ENCODE measurements around the gene TSPAN18. TPM values are rescaled to one million over a fixed set of nuclear protein-coding genes. Genes with fewer than 3 reads are reported as not detected.

TSPAN18 gene
- polyA plus RNA-seq, 1 donor from 2014 or later, result 2.1 TPM

DNA sequence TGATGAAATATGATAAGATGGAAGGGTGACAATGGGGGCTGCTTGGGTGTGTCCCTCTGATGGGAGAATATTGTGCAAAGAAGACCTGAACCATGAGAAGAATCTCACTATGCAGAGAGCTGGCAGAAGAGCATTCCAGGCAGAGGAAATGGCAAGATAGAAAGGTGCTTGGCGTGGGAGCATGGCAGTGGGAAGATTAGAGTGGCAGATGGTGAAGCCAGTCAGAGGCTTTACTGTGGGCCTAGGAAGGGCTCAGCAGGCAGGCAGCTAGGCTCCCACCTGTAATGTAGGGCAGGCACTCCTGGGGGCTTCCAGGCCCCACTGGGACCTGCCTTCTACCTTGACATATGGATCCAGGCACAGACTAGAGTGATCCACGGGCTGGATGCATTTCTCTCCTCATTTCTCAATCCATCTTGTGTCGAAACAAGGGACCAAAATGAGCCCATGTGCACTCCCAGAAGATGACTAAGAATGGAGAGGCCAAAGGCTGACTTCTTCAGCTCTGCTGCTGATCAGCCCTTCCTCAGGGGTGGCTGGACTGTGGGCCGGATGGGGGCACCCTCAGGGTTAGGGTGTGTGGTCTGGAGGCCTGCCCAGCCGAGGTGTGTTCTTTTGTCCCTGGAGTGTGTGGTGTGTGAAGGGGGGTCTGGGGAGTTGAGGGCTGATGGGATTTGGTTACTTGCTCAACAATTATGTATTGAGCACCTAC, 88.3 kb downstream of the TSPAN18 start:
- no peaks in the 10 kb centered on the region for H3K27me3 Mint-ChIP-seq
- peaks cover 2% of the 10 kb centered on the region for H3K36me3 Mint-ChIP-seq
- no peaks in the 10 kb centered on the region for H3K4me1 Mint-ChIP-seq
- no peak overlapping the region for H3K4me3 Mint-ChIP-seq
- H3K27ac Mint-ChIP-seq, result no peak overlapping the region
- H3K9me3 Mint-ChIP-seq, result peaks cover 0 to 3% (median 0%) of the 10 kb centered on the region in 3 donors

GRCh38 chr11:44815917-44816456, 89.2 kb downstream of the TSPAN18 start:
- peaks cover 0 to 3% (median 0%) of the 10 kb centered on the region in 3 donors for H3K9me3 Mint-ChIP-seq
- no peaks in the 10 kb centered on the region for H3K27me3 Mint-ChIP-seq
- no peak overlapping the region for H3K27ac Mint-ChIP-seq
- H3K4me1 Mint-ChIP-seq, result no peaks in the 10 kb centered on the region
- no peak overlapping the region for H3K4me3 Mint-ChIP-seq
- H3K36me3 Mint-ChIP-seq, result peaks cover 2% of the 10 kb centered on the region

GRCh38 chr11:44816761-44817160, 90.0 kb downstream of the TSPAN18 start:
- Mint-ChIP-seq H3K4me1 (no peaks in the 10 kb centered on the region), H3K27ac (no peak overlapping the region), H3K36me3 (peaks cover 2% of the 10 kb centered on the region), H3K27me3 (no peaks in the 10 kb centered on the region), H3K9me3 (peaks cover 0 to 3% (median 0%) of the 10 kb centered on the region in 3 donors), H3K4me3 (no peak overlapping the region)

DNA sequence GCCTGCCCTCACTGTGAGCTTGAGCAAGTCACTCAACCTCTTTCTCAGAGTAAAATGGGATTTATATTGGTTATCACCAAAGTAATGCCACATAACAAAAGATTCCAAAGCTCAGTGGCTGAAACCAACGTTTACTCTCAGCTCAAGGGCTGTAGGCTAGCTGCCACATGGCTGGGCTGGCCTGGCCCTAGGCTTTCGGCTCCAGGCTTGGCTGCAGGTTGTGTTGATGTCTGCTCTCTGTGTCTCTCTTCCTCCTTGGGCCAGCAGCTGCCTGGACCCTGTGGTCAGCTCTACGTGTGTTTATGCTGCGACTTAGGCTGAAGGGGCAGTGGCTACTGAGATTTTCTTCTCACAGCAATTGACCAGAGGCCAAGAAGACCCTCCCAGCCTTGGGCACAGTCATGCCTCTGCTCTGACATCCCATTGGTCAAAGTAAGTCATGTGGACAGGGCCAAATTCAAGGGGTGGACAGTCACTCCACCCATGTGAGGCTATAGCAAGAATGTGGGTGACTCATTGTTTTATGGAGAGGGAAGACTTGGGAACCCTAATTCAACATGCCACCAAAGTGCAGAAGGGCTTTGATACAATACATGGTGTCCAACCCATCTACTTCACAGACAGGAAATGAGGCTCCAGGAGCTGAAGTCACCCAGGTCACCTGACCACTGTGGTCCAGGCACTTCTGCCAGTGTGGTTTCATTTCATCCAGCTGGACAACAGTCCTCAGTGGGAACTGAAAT, 90.6 kb downstream of the TSPAN18 start:
- Mint-ChIP-seq H3K27ac (no peak overlapping the region), H3K36me3 (peaks cover 2% of the 10 kb centered on the region), H3K27me3 (no peaks in the 10 kb centered on the region), H3K4me3 (peak overlapping the region in 1 of 4 donors; percentile 27), H3K9me3 (peaks cover 0 to 3% (median 0%) of the 10 kb centered on the region in 3 donors), H3K4me1 (no peaks in the 10 kb centered on the region)

DNA sequence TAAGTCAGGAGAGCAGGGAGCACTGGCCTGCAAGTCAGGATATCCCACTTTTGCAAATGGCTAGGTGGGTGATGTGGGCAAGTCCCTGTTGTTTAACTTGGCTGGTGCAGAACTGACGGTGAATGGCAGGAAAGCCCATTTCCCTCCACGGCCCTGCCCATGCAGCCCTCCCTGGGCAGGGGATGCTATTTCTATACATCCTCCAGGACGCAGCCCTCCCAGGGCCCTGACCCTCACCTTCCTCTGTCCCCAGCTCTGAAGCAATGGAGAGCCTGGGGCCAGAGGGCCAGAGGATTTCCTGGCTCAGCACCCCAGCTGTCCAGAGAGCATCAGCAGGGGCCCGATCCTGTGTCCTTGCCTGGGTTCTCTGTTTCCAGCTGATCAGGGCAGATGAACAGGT, 91.3 kb downstream of the TSPAN18 start:
- no peak overlapping the region for H3K4me3 Mint-ChIP-seq
- no peaks in the 10 kb centered on the region for H3K4me1 Mint-ChIP-seq

GRCh38 chr11:44819346-44819745, 92.6 kb downstream of the TSPAN18 start:
- no peaks in the 10 kb centered on the region for H3K4me1 Mint-ChIP-seq
- H3K4me3 Mint-ChIP-seq, result no peak overlapping the region
- no peak overlapping the region for H3K27ac Mint-ChIP-seq
- H3K27me3 Mint-ChIP-seq, result no peaks in the 10 kb centered on the region
- H3K9me3 Mint-ChIP-seq, result peaks cover 0 to 3% (median 0%) of the 10 kb centered on the region in 3 donors
- peaks cover 2% of the 10 kb centered on the region for H3K36me3 Mint-ChIP-seq

More for the DNA sequence above, 91.3 kb downstream of the TSPAN18 start:
- H3K9me3 Mint-ChIP-seq, result peaks cover 0 to 3% (median 0%) of the 10 kb centered on the region in 3 donors
- no peak overlapping the region for H3K27ac Mint-ChIP-seq
- no peaks in the 10 kb centered on the region for H3K27me3 Mint-ChIP-seq
- H3K36me3 Mint-ChIP-seq, result peaks cover 2% of the 10 kb centered on the region

DNA sequence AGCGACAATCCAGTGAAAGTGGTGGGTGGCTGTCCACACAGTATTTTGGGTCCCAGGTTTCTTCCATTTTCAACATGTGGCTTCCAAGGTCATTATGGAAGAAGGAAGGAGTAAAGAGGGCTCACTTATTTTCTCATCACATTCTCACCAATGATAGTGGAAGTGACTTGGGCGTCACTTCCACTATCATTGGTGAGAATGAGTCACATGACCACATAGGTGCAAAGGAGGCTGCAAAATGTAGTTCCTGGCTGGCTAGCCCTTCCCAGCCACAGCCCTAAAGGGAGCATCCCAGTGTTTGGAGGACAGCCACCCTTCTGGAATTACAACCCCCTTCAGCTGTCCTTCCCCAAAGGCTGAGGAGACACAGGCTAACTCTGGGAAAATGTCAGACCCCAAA, 95.6 kb downstream of the TSPAN18 start:
- H3K9me3 Mint-ChIP-seq, result no peaks in the 10 kb centered on the region
- no peak overlapping the region for H3K4me3 Mint-ChIP-seq
- H3K4me1 Mint-ChIP-seq, result no peaks in the 10 kb centered on the region
- H3K27me3 Mint-ChIP-seq, result no peaks in the 10 kb centered on the region
- H3K36me3 Mint-ChIP-seq, result no peaks in the 10 kb centered on the region
- H3K27ac Mint-ChIP-seq, result no peak overlapping the region

GRCh38 chr11:44823006-44823405, 96.2 kb downstream of the TSPAN18 start:
- Mint-ChIP-seq H3K36me3 (no peaks in the 10 kb centered on the region), H3K27me3 (no peaks in the 10 kb centered on the region), H3K9me3 (no peaks in the 10 kb centered on the region), H3K4me3 (no peak overlapping the region), H3K27ac (no peak overlapping the region), H3K4me1 (no peaks in the 10 kb centered on the region)

GRCh38 chr11:44823868-44824267, 97.1 kb downstream of the TSPAN18 start:
- Mint-ChIP-seq H3K27me3 (no peaks in the 10 kb centered on the region), H3K27ac (no peak overlapping the region), H3K36me3 (no peaks in the 10 kb centered on the region), H3K9me3 (no peaks in the 10 kb centered on the region), H3K4me1 (no peaks in the 10 kb centered on the region), H3K4me3 (no peak overlapping the region)

DNA sequence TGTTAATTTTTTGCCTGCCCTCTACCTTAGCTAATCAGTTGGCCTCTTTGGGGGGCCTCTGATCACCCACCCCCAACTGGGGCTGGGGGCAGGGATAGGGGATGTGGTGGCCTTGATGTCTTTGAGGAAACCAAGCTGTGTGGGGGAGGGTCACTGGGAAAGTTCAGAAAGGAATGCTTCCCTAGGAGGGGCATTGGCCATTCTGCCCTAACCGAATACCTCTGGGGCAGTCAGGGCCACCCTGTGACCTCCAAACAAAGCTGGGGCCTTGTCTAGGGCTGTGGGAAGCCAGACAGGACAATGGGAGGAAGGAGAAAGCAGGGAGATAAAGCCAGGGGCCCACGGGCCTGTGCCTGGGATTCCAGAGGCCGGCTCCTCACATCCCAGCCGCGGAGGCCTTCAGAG, 97.5 kb downstream of the TSPAN18 start:
- Mint-ChIP-seq H3K27ac (no peak overlapping the region), H3K27me3 (no peaks in the 10 kb centered on the region), H3K9me3 (no peaks in the 10 kb centered on the region), H3K4me1 (no peaks in the 10 kb centered on the region), H3K4me3 (no peak overlapping the region), H3K36me3 (no peaks in the 10 kb centered on the region)

GRCh38 chr11:44825058-44825785, 98.5 kb downstream of the TSPAN18 start:
- H3K9me3 Mint-ChIP-seq, result no peaks in the 10 kb centered on the region
- no peak overlapping the region for H3K4me3 Mint-ChIP-seq
- H3K27ac Mint-ChIP-seq, result peak overlapping the region in 1 of 3 donors; percentile 75
- no peaks in the 10 kb centered on the region for H3K4me1 Mint-ChIP-seq
- H3K27me3 Mint-ChIP-seq, result no peaks in the 10 kb centered on the region
- H3K36me3 Mint-ChIP-seq, result peaks cover 2% of the 10 kb centered on the region

DNA sequence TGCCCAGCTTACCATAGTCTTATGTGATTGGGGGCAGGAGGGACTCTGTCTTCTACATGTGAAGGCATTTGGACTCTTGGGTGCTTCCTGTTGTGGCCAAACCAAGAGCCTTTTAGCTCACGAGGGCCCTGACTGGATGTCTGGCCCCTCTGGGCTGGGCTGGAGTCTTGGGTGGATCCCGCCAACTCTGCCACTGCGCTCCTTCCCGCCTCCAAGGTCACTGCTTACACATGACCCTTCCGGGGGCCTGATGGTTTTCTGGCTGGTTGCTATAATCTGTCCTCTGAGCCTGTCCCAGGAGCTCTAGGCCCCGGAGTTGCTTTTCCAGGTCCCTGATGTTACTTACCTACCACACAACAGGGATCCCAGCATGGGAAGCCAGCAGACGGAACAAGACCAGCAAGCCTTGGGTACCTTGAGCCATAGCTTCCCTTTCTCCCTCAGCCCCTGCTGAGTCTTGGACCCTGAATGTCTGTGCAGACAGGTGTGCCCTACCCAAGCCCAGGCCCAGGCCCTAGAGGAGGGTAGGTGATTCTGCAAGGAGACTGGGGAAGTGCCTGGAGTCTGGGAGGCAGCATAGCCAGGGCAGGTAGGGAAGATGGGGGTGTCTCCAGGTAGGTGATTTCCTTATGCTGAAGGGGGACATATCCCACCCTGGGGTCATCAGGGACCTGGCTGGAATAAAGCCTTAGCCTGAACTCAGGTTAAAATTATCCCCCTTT, 100.3 kb downstream of the TSPAN18 start:
- H3K36me3 Mint-ChIP-seq, result peaks cover 2% of the 10 kb centered on the region
- no peaks in the 10 kb centered on the region for H3K9me3 Mint-ChIP-seq
- H3K27ac Mint-ChIP-seq, result peak overlapping the region in 1 of 3 donors; percentile 10
- H3K27me3 Mint-ChIP-seq, result no peaks in the 10 kb centered on the region
- H3K4me1 Mint-ChIP-seq, result no peaks in the 10 kb centered on the region
- no peak overlapping the region for H3K4me3 Mint-ChIP-seq

GRCh38 chr11:44828296-44828695, 101.5 kb downstream of the TSPAN18 start:
- H3K4me1 Mint-ChIP-seq, result no peaks in the 10 kb centered on the region
- no peak overlapping the region for H3K4me3 Mint-ChIP-seq
- peaks cover 2% of the 10 kb centered on the region for H3K36me3 Mint-ChIP-seq
- peaks cover 3% of the 10 kb centered on the region for H3K27me3 Mint-ChIP-seq
- H3K27ac Mint-ChIP-seq, result no peak overlapping the region
- H3K9me3 Mint-ChIP-seq, result no peaks in the 10 kb centered on the region

DNA sequence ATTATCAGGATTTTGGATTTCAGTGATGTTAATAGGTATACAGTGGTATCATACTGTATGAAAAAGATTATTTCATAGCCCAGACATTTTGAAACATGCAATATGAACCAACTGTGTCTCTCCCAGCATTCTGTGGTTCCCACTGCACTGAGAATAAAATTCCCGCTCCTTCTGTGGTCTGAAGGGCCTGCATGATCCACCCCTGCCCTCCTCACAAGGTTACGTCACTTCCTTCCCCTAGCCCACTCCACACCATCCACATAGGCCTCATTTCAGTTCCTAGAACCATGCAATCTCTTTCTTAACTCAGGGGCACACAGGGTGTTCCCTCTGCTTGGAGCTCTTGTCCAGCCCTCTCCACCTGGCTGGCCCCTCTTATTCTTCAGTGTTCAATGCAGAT, 103.1 kb downstream of the TSPAN18 start:
- H3K4me1 Mint-ChIP-seq, result no peaks in the 10 kb centered on the region
- no peaks in the 10 kb centered on the region for H3K9me3 Mint-ChIP-seq
- H3K36me3 Mint-ChIP-seq, result peaks cover 2% of the 10 kb centered on the region
- no peak overlapping the region for H3K4me3 Mint-ChIP-seq
- H3K27ac Mint-ChIP-seq, result no peak overlapping the region
- peaks cover 3% of the 10 kb centered on the region for H3K27me3 Mint-ChIP-seq
